ENCODE results near the gene TMEM95.
A peak's percentile ranks its signal among the peaks of the same experiment; 100 is the strongest.

TMEM95 gene

DNA sequence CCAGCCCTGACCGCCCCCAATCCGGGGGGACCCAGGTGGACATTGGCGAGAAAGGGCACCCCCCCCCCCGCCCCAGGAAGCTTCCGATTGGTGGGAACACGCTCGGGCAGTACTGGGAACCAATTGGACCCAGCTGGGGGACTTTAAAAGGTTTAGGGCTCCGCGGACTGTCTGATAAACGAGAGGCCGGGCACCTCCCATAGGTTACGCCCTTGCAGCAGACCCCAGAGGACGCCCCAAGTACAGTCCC lies 48.7 kb downstream of the TMEM95 start:
- Histone ChIP-seq H3K4me3 (peak overlapping the region; percentile 61 to 74), H3K9me3 (no peaks in the 10 kb centered on the region), H3K27ac (peak overlapping the region; percentile 90), H3K27me3 (no peaks in the 10 kb centered on the region), H3K36me3 (peaks cover 0 to 6% (median 0%) of the 10 kb centered on the region in 3 donors), H3K4me1 (peaks cover 0 to 33% (median 24%) of the 10 kb centered on the region in 4 donors)
- no peak for DNase-seq
- TF ChIP-seq CTCF (IDR thresholded peaks at IDR 0.05): no peak
- intact Hi-C loops (cut with DNase I; ENCODE audit: low total_unique reads): no loop called here

GRCh38 chr17:7403977-7404736 lies 49.2 kb downstream of the TMEM95 start, which contains the start of gene TMEM256:
TSS of gene TMEM256 (minus strand) at chr17:7404097. CDS start at chr17:7404084, 13 bp downstream.
- Histone ChIP-seq H3K27ac (peak within 1 kb of the TSS; percentile 90), H3K4me3 (peak within 1 kb of the TSS; percentile 61 to 74), H3K27me3 (no peaks in the 10 kb centered on the region), H3K4me1 (peaks cover 0 to 33% (median 24%) of the 10 kb centered on the region in 4 donors), H3K9me3 (no peaks in the 10 kb centered on the region), H3K36me3 (peaks cover under 1 to 11% (median 2%) of the 10 kb centered on the region in 3 donors)
- peak; percentile 99 to 100 for DNase-seq
- TF ChIP-seq CTCF (IDR thresholded peaks at IDR 0.05): peak in 1 of 2 experiments; percentile 34
- intact Hi-C loops (cut with DNase I; ENCODE audit: low total_unique reads): no loop called here

GRCh38 chr17:7404737-7405349 lies 49.9 kb downstream of the TMEM95 start:
- no peak for TF ChIP-seq CTCF (IDR thresholded peaks at IDR 0.05)
- H3K9me3 ChIP-seq: no peaks in the 10 kb centered on the region
- intact Hi-C loops (cut with DNase I; ENCODE audit: low total_unique reads): no loop called here
- peaks cover 0 to 33% (median 24%) of the 10 kb centered on the region in 4 donors for H3K4me1 ChIP-seq
- peak overlapping the region; percentile 61 to 74 for H3K4me3 ChIP-seq
- DNase-seq: peak in 1 of 2 donors; percentile 84
- H3K27ac ChIP-seq: peak overlapping the region; percentile 88 to 90
- peaks cover 4 to 18% (median 9%) of the 10 kb centered on the region in 3 donors for H3K36me3 ChIP-seq
- no peaks in the 10 kb centered on the region for H3K27me3 ChIP-seq

GRCh38 chr17:7405350-7406234 lies 50.6 kb downstream of the TMEM95 start:
- Histone ChIP-seq H3K4me3 (peak overlapping the region; percentile 61 to 74), H3K9me3 (no peaks in the 10 kb centered on the region), H3K27me3 (no peaks in the 10 kb centered on the region), H3K27ac (peak overlapping the region; percentile 88 to 90), H3K36me3 (peaks cover 10 to 25% (median 10%) of the 10 kb centered on the region in 3 donors), H3K4me1 (peaks cover 0 to 33% (median 24%) of the 10 kb centered on the region in 4 donors)
- DNase-seq: no peak
- intact Hi-C loops (cut with DNase I; ENCODE audit: low total_unique reads): no loop called here
- TF ChIP-seq CTCF (IDR thresholded peaks at IDR 0.05): no peak

DNA sequence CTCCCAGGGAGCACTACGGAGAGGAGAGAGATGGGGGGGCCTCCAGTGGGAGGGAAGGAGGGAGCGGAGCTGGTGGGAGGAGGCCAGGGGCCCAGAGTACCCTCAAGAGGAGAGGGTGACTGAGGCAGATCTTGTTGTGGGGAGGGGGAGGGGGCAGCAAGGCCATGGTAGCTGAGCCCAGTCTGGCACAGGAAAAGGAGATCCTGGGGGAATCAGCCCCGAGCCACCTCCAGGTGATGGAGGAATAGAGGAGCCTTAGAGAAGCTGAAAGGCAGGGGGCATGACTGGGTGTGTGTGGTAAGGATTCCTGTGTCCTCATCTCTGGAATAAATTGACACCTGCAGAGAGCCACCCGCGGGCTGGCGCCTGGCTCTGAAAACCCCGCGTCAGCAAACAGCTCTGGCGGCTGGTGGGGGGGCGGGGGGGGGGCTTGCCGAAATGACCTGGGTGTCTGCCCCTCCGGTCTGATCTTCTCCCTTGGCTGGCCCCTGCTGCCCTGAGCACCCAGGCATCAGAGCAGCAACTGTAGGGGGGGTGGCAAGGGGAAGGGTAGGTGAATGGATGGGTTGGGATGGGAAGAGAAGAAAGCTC lies 51.4 kb downstream of the TMEM95 start:
- no peak for TF ChIP-seq CTCF (IDR thresholded peaks at IDR 0.05)
- peaks cover 10 to 30% (median 12%) of the 10 kb centered on the region in 3 donors for H3K36me3 ChIP-seq
- peak overlapping the region in 1 of 2 donors; percentile 74 for H3K4me3 ChIP-seq
- H3K27ac ChIP-seq: peak overlapping the region; percentile 88 to 90
- H3K4me1 ChIP-seq: peaks cover 0 to 33% (median 24%) of the 10 kb centered on the region in 4 donors
- intact Hi-C loops (cut with DNase I; ENCODE audit: low total_unique reads): no loop called here
- no peak for DNase-seq
- H3K9me3 ChIP-seq: no peaks in the 10 kb centered on the region
- no peaks in the 10 kb centered on the region for H3K27me3 ChIP-seq

Measured in tibial artery (tissue), 4 donors.